ENCODE measurements around the gene RCHY1.
A peak's percentile ranks its signal among the peaks of the same experiment; 100 is the strongest.
"Not testable (repeated sequence)": the region's sequence is repeated elsewhere in the genome, so short reads cannot be mapped to it uniquely, and the experiment has no call there.

Gene RCHY1

GRCh38 chr4:75514131-75514948 lies at the start of gene RCHY1, which contains the start of gene THAP6:
TSS of gene RCHY1 (minus strand) at chr4:75514403. CDS start at chr4:75514286, 117 bp downstream.
TSS of gene THAP6 (plus strand) at chr4:75514473. CDS start at chr4:75515453, 980 bp downstream.
- peak; percentile 97 to 98 (median 98) for DNase-seq

GRCh38 chr4:75561789-75562188 lies 47.6 kb upstream of the RCHY1 start:
- no peak for DNase-seq

- no peak for DNase-seq
Observed at GRCh38 chr4:75557696-75558095, 43.5 kb upstream of the RCHY1 start.

- DNase-seq = no peak
Observed at GRCh38 chr4:75555294-75556164, 41.3 kb upstream of the RCHY1 start, which contains the start of gene ODAPH. TSS of gene ODAPH (plus strand) at chr4:75556066. CDS start at chr4:75556083, 17 bp downstream.

- no peak for DNase-seq
Observed at GRCh38 chr4:75552452-75552851, 38.2 kb upstream of the RCHY1 start.

GRCh38 chr4:75549019-75549418 lies 34.8 kb upstream of the RCHY1 start:
- no peak for DNase-seq

GRCh38 chr4:75547647-75548387 lies 33.6 kb upstream of the RCHY1 start:
- DNase-seq = peak; percentile 48 to 75 (median 62)

- DNase-seq = no peak
Observed at GRCh38 chr4:75545526-75545925, 31.3 kb upstream of the RCHY1 start.

GRCh38 chr4:75544870-75545269 lies 30.7 kb upstream of the RCHY1 start:
- DNase-seq = no peak

GRCh38 chr4:75544220-75544619 lies 30.0 kb upstream of the RCHY1 start:
- DNase-seq = not testable (repeated sequence)

- DNase-seq = no peak
Observed at GRCh38 chr4:75542824-75543223, 28.6 kb upstream of the RCHY1 start.

GRCh38 chr4:75537308-75537707 lies 23.1 kb upstream of the RCHY1 start:
- DNase-seq = not testable (repeated sequence)

- DNase-seq = not testable (repeated sequence)
Observed at GRCh38 chr4:75533926-75534325, 19.7 kb upstream of the RCHY1 start.

- DNase-seq = not testable (repeated sequence)
Observed at GRCh38 chr4:75533339-75533887, 19.2 kb upstream of the RCHY1 start.

GRCh38 chr4:75531536-75532143 lies 17.4 kb upstream of the RCHY1 start:
- DNase-seq = not testable (repeated sequence)

- no peak for DNase-seq
Observed at GRCh38 chr4:75530556-75531322, 16.5 kb upstream of the RCHY1 start.

- no peak for DNase-seq
Observed at GRCh38 chr4:75527482-75527881, 13.3 kb upstream of the RCHY1 start.

GRCh38 chr4:75525910-75526309 lies 11.7 kb upstream of the RCHY1 start:
- no peak for DNase-seq

- DNase-seq = no peak
Observed at GRCh38 chr4:75525086-75525485, 10.9 kb upstream of the RCHY1 start.

- DNase-seq = not testable (repeated sequence)
Observed at GRCh38 chr4:75519452-75519851, 5.2 kb upstream of the RCHY1 start.

- DNase-seq = no peak
Observed at GRCh38 chr4:75516144-75516543, 1.9 kb upstream of the RCHY1 start.
